ENCODE measurements around the gene MTSS2.

Gene MTSS2

DNA sequence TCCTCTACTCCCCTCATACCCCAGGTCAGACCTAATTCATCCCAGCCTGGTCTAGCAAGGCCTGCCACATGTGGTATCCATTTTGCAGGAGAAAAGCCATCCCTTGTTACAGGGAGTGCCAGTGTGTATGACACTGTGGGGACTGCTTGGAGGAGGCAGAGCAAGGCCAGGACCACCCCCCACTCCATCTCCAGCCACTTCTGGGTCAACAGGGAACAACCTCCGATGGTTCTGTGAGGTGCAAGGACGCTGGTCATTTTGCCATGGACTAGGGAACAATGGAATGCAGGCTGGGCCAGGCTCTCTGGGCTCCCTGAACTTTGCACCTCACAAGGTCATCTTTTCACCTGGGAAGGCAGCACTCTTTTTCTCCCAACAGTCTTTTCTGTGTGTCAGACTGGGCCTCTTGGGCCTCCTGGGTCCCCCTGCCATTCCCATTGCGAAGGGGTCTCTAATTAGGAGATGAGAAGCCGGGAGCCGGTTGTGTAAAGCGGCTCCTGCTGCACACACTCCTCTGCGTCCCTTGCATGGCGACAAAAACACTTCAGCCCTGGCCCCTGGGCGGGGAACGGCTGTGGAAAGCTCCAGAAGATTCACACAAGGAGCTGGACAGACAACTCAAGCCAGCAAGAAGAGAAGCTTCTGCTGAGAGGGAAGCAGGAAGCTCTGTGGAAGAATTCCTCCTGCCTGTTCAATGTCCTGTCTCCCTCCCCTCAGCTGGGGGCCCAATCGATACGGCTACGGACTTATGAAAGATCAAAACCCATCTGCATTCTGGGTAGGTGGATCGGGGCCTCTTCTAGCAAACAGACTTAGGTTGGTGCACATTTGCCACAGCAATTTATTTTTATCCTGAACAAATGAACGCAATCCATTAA is 38.5 kb upstream of the MTSS2 start:
- no peak overlapping the region for H3K4me3 ChIP-seq (ENCODE audit: low read depth, low read length)
- TF ChIP-seq MYC (IDR thresholded peaks at IDR 0.05; ENCODE audit: low read depth, low read length) = no peak
- TF ChIP-seq, protein P1, sequence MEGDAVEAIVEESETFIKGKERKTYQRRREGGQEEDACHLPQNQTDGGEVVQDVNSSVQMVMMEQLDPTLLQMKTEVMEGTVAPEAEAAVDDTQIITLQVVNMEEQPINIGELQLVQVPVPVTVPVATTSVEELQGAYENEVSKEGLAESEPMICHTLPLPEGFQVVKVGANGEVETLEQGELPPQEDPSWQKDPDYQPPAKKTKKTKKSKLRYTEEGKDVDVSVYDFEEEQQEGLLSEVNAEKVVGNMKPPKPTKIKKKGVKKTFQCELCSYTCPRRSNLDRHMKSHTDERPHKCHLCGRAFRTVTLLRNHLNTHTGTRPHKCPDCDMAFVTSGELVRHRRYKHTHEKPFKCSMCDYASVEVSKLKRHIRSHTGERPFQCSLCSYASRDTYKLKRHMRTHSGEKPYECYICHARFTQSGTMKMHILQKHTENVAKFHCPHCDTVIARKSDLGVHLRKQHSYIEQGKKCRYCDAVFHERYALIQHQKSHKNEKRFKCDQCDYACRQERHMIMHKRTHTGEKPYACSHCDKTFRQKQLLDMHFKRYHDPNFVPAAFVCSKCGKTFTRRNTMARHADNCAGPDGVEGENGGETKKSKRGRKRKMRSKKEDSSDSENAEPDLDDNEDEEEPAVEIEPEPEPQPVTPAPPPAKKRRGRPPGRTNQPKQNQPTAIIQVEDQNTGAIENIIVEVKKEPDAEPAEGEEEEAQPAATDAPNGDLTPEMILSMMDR (IDR thresholded peaks at IDR 0.05; ENCODE audit: low read depth, low read length) = no peak
- TF ChIP-seq, protein P2, sequence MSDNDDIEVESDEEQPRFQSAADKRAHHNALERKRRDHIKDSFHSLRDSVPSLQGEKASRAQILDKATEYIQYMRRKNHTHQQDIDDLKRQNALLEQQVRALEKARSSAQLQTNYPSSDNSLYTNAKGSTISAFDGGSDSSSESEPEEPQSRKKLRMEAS (IDR thresholded peaks at IDR 0.05; ENCODE audit: low read depth, low read length) = no peak
- no peak for TF ChIP-seq POLR2A (IDR thresholded peaks at IDR 0.05; ENCODE audit: extremely low read depth, insufficient read length)
- no peak for DNase-seq (ENCODE audit: low read depth)

DNA sequence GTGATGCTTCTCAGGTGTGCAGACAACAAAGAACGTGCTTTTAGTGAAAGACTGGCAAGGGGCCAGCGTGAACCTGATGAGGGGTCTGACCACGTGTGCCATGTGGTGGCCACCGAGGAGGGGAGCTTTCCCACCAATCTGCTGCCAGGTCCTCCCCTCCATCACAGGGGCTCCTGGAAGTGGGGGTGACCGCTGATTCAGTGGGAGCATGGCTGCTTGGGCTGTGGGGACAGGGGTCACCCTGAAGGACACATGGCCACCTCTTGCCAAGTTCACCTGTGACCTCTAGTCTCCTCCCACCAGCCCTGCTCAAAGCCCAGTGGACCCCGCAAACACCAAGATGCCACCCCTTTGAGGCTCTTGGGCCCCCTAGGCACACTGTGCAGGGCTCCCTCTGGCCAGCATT is 37.9 kb upstream of the MTSS2 start:
- no peak for DNase-seq (ENCODE audit: low read depth)
- H3K4me3 ChIP-seq (ENCODE audit: low read depth, low read length) = no peak overlapping the region
- TF ChIP-seq, protein P2 (IDR thresholded peaks at IDR 0.05; ENCODE audit: low read depth, low read length) = no peak
- TF ChIP-seq POLR2A (IDR thresholded peaks at IDR 0.05; ENCODE audit: extremely low read depth, insufficient read length) (no peak), MYC (IDR thresholded peaks at IDR 0.05; ENCODE audit: low read depth, low read length) (no peak)
- TF ChIP-seq, protein P1 (IDR thresholded peaks at IDR 0.05; ENCODE audit: low read depth, low read length) = no peak

DNA sequence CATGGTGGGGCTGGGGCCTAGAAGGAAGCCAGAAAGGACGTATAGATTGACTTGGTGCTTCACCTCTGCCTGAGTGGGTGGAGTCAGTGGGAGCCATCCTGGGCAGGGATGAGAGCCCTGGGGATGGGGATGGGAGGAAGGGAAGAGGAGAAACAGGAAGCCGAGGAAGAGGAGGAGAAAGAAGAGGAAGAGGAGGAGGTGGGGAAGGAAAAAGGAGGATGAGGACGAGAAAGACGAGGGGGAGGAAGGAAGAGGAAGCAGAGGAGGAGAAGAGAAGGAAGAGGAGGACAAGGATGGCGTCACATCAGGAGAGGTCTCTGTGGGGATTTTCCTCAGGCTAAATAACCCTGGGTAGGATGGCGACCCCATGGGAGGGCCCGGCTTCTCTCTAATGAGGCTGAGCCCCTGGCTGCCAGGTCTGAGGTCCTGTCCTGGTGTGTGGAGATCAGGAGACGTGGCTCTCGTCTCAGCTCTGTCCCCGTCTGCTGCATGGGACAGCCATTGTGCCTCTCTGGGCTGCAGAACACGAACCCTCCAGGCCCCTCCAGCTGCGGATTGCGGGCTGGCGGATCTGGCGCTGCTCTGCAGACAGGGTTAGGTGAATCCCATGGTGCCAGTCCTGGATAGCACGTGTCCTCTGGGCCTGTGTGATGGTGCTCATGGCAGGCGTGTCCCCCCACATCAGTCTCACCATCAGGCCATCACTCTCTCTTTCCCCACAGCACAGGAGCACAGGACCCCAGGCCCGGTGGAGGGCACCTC is 35.5 kb upstream of the MTSS2 start:
- TF ChIP-seq, protein P1 (IDR thresholded peaks at IDR 0.05; ENCODE audit: low read depth, low read length) = no peak
- TF ChIP-seq MYC (IDR thresholded peaks at IDR 0.05; ENCODE audit: low read depth, low read length) = no peak
- no peak for TF ChIP-seq POLR2A (IDR thresholded peaks at IDR 0.05; ENCODE audit: extremely low read depth, insufficient read length)
- TF ChIP-seq, protein P2 (IDR thresholded peaks at IDR 0.05; ENCODE audit: low read depth, low read length) = no peak
- no peak overlapping the region for H3K4me3 ChIP-seq (ENCODE audit: low read depth, low read length)
- no peak for DNase-seq (ENCODE audit: low read depth)

DNA sequence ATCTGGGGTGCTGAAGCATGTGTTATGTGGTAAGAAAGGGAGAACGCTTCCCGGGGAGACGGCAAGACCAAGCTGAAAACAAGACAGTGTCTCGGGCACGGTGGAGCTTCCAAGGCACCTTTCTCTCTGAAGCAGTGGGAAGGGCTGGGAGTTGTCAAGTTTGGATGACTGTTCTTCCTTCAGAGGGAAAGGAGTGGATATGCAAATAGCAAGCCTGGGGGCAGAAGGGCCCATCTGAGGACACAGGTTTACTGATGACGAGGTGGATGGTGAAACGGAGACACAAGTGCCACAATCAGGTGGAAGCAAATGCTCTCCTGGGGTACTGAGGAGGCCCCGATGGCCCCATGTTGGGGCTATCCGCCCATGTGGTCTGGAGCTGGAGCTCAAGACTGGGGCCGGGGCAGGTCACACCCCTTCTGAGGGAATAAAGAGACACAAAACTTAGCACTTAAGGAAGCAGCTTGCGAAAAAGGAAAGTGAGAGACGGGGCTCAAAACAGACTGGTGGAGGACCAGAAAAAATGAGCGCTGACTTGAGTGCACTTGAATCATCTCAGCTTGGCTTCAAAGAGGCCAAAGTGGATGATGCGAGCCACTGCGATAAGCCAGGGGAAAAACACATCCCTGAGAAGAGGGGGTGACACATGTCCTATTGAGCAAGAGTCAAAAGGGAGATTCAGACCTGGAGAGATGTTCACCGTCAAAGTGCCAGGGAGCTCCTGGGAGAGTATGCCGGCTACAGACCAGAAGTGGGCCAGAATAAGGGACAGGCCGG is 34.8 kb upstream of the MTSS2 start:
- DNase-seq (ENCODE audit: low read depth) = no peak
- TF ChIP-seq, protein P1 (IDR thresholded peaks at IDR 0.05; ENCODE audit: low read depth, low read length) = no peak
- no peak for TF ChIP-seq MYC (IDR thresholded peaks at IDR 0.05; ENCODE audit: low read depth, low read length)
- TF ChIP-seq POLR2A (IDR thresholded peaks at IDR 0.05; ENCODE audit: extremely low read depth, insufficient read length) = no peak
- TF ChIP-seq, protein P2 (IDR thresholded peaks at IDR 0.05; ENCODE audit: low read depth, low read length) = no peak
- H3K4me3 ChIP-seq (ENCODE audit: low read depth, low read length) = no peak overlapping the region

DNA sequence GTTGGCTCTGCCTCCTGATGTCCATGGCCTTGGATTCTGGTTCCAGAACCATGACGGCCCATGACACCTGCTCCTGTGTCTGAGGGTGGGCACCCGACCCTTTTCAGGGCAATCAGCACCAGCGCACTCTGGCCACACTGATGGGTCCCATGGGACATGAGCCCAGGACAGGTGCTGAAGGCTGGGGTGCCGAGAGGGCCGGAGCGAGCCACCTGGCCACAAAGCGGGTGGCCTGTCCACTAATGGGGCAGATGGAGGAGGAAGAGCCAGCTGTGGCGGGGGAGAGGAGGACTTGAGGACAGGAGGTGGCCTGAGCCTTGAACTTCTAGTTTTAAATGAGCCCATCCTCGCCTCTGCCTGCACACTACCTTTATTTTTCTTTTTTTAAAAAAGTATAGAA is 31.2 kb upstream of the MTSS2 start:
- no peak overlapping the region for H3K4me3 ChIP-seq (ENCODE audit: low read depth, low read length)
- TF ChIP-seq MYC (IDR thresholded peaks at IDR 0.05; ENCODE audit: low read depth, low read length) (no peak), POLR2A (IDR thresholded peaks at IDR 0.05; ENCODE audit: extremely low read depth, insufficient read length) (no peak)
- TF ChIP-seq, protein P1 (IDR thresholded peaks at IDR 0.05; ENCODE audit: low read depth, low read length) = no peak
- TF ChIP-seq, protein P2 (IDR thresholded peaks at IDR 0.05; ENCODE audit: low read depth, low read length) = no peak
- DNase-seq (ENCODE audit: low read depth) = no peak
